CD4-positive, alpha-beta memory T cell (primary cell): Measurements from ENCODE around the gene ELMO2. TPM values are rescaled to one million over a fixed set of nuclear protein-coding genes. Genes with fewer than 3 reads are reported as not detected.

ENCODE experiments used
- CTCF ChIA-PET: fragments of 350-600 bp; sonication (Branson Sonifier 250); formaldehyde crosslinking; loops from one replicate; lab custom pipeline; 2021; ENCODE audit warnings: inconsistent platforms; ENCODE audit not compliant: partially characterized antibody; lab: Charles Lee
- POLR2A ChIA-PET: fragments of 350-600 bp; sonication (Branson Sonifier 250); formaldehyde crosslinking; loops from one replicate; lab custom pipeline; 2021; ENCODE audit not compliant: partially characterized antibody; lab: Charles Lee
- DNase-seq, 5 donors: peaks; one replicate each; pipeline versions ENCODE4 v3.0.0 to v3.0.0-alpha.2; 2020 to 2022; ENCODE audit warnings: mixed read lengths in 1 of 5
- H3K27ac ChIP-seq: one replicate; pipeline ENCODE4 v1.7.0; 2013; ENCODE audit warnings: low read depth, low read length
- H3K27me3 ChIP-seq: 2 replicates; pipeline ENCODE4 v1.7.0; 2013; ENCODE audit warnings: mild to moderate bottlenecking, low read length, moderate library complexity; ENCODE audit not compliant: insufficient read depth
- H3K36me3 ChIP-seq: 2 replicates; pipeline ENCODE4 v1.7.0; 2013; ENCODE audit warnings: mild to moderate bottlenecking, low read length, moderate library complexity; ENCODE audit not compliant: insufficient read depth
- H3K4me1 ChIP-seq: 2 replicates; pipeline ENCODE4 v1.7.0; 2013; ENCODE audit warnings: mild to moderate bottlenecking, low read length, moderate library complexity; ENCODE audit not compliant: insufficient read depth
- H3K4me3 ChIP-seq, 2 donors: one replicate each; pipeline ENCODE4 v1.7.0; 2013; ENCODE audit warnings: low read length in 2 of 2, mild to moderate bottlenecking in 1 of 2
- H3K9me3 ChIP-seq, 2 donors: one replicate each; pipeline ENCODE4 v1.7.0; 2013; ENCODE audit warnings: low read length in 2 of 2, control low read depth in 1 of 2; ENCODE audit not compliant: control insufficient read depth in 1 of 2
- H3K27ac Mint-ChIP-seq, 7 donors: one replicate each; pipeline ENCODE4 v1.8.0; 2020 to 2021; ENCODE audit warnings: mixed read lengths in 7 of 7, mild to moderate bottlenecking in 6 of 7, inconsistent platforms in 3 of 7, moderate library complexity in 3 of 7
- H3K27me3 Mint-ChIP-seq, 2 donors: one replicate each; pipeline ENCODE4 v1.8.0; 2020 to 2021; ENCODE audit warnings: mixed read lengths in 2 of 2
- H3K36me3 Mint-ChIP-seq, 2 donors: one replicate each; pipeline ENCODE4 v1.8.0; 2020 to 2021; ENCODE audit warnings: mixed read lengths in 2 of 2, inconsistent platforms in 1 of 2, mild to moderate bottlenecking in 1 of 2
- H3K4me1 Mint-ChIP-seq, 4 donors: one replicate each; pipeline ENCODE4 v1.8.0; 2020 to 2021; ENCODE audit warnings: mixed read lengths in 4 of 4, mild to moderate bottlenecking in 1 of 4
- H3K4me3 Mint-ChIP-seq, 8 donors: one replicate each; pipeline ENCODE4 v1.8.0; 2020 to 2021; ENCODE audit warnings: mixed read lengths in 8 of 8, mild to moderate bottlenecking in 7 of 8, moderate library complexity in 6 of 8, inconsistent platforms in 3 of 8
- H3K9me3 Mint-ChIP-seq, 8 donors: one replicate each; pipeline ENCODE4 v1.8.0; 2020 to 2021; ENCODE audit warnings: mixed read lengths in 8 of 8, mild to moderate bottlenecking in 5 of 8, inconsistent platforms in 3 of 8, moderate library complexity in 1 of 8
- intact Hi-C: fragments of 100-400 bp; cut with micrococcal nuclease; formaldehyde crosslinking; loops from one replicate; pipeline ENCODE4 v1.15.1; 2023
- polyA plus RNA-seq, 2 donors: library from polyadenylated mRNA; unstranded; fragments of 300-500 nt; fragmentation: Illumina TruSeq; gene quantifications; one replicate each; pipeline ENCODE4 v1.2.3, GENCODE V29; 2021
- total RNA-seq, 2 experiments: library from RNA; stranded (reverse); gene quantifications; one replicate each; pipeline ENCODE4 v1.2.3, GENCODE V29; 2021

ELMO2 gene
- total and polyA plus RNA-seq, 4 experiments from 2014 or later = 52.5 to 98.9 (median 67.9) TPM

DNA sequence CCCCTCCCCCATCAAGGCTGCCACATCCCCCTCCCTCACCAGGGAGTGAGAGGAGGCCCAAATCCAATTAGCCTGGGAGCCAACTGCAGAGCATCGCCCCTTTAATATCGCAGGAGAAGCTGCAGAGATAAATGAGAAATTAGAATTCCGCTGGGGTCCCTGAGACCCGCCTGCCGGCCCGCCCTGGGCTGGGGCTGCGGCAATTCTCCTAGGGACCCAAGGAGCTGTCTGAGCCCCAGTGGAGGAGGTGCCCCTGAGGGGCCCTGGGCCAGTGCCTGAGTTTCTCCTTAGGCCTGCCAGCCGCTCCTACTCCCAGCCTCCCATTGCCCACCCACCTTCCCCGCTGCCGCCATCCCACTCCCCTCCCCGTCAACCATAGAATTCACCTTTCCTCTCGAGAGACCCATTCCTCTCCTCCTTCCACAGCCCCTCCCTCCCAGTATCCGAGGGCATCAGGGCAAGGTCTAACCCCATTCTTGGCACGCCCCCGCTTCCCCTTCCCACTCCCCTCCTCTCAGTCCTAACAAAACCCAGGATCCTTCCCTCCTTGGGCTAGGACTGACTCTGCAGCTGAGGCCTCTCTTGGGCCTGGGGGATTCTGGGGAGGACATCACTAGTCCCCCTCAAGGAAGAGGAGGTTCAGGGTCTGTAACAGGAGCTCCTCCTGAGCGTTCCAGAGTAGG, 78.1 kb downstream of the ELMO2 start:
- no peaks in the 10 kb centered on the region for H3K36me3 ChIP-seq
- no peak overlapping the region for H3K27ac ChIP-seq
- intact Hi-C loops = no loop called here
- no peaks in the 10 kb centered on the region for H3K9me3 Mint-ChIP-seq
- no peaks in the 10 kb centered on the region for H3K36me3 Mint-ChIP-seq
- peaks cover under 1% of the 10 kb centered on the region for H3K27me3 ChIP-seq
- H3K4me1 Mint-ChIP-seq = no peaks in the 10 kb centered on the region
- H3K4me1 ChIP-seq = no peaks in the 10 kb centered on the region
- DNase-seq = no peak
- no peak overlapping the region for H3K4me3 Mint-ChIP-seq
- ChIA-PET CTCF (no interaction called here), POLR2A (no interaction called here)
- no peaks in the 10 kb centered on the region for H3K9me3 ChIP-seq
- H3K4me3 ChIP-seq = no peak overlapping the region
- peaks cover 12 to 26% of the 10 kb centered on the region in 2 donors for H3K27me3 Mint-ChIP-seq
- H3K27ac Mint-ChIP-seq = no peak overlapping the region

DNA sequence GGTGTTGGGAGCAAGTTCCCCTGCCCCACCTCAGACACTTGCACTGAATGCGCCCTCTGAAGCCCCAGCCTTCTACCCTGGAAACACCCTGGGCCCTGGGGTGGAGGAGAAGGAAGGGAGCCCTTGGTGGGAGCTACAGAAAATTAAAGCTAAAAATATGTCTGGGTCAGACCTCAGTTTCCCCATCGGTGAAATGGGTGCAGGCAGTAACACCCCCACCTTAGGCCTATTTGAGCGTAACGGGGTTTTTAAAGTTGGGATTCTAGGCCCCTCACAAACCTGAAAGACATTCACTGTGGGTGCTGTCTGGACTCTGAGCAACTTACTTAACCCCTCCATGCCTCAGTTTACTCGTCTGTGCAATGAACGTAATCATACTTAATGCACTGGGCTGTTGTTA, 78.9 kb downstream of the ELMO2 start:
- intact Hi-C loops = no loop called here
- H3K36me3 ChIP-seq = no peaks in the 10 kb centered on the region
- no peak overlapping the region for H3K27ac ChIP-seq
- Mint-ChIP-seq H3K27me3 (peaks cover 12 to 31% of the 10 kb centered on the region in 2 donors), H3K4me3 (no peak overlapping the region), H3K36me3 (no peaks in the 10 kb centered on the region), H3K27ac (no peak overlapping the region), H3K4me1 (no peaks in the 10 kb centered on the region), H3K9me3 (no peaks in the 10 kb centered on the region)
- no peak overlapping the region for H3K4me3 ChIP-seq
- ChIA-PET CTCF (no interaction called here), POLR2A (no interaction called here)
- H3K27me3 ChIP-seq = no peaks in the 10 kb centered on the region
- no peak for DNase-seq
- no peaks in the 10 kb centered on the region for H3K9me3 ChIP-seq
- no peaks in the 10 kb centered on the region for H3K4me1 ChIP-seq

DNA sequence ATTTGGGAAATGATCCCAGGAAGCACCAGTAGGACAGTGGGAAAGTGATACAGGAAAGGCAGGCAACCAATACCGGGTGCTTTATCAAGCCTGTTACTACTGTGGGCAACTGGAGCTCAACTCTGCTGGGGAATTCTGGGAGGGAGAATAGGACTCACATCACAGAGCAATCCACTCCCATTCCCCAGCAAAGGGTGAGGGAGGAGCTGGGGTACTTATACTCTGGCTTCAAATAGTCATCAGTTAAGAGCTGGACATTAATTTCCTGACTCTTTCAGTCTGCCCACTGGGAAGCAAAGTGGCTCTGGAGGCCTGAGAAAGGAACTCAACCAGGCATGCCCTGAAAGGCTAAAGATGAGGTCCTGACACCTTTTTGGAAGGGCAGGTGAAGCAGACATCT, 80.6 kb downstream of the ELMO2 start:
- no peaks in the 10 kb centered on the region for H3K4me1 Mint-ChIP-seq
- Histone ChIP-seq H3K9me3 (no peaks in the 10 kb centered on the region), H3K27ac (no peak overlapping the region), H3K4me1 (no peaks in the 10 kb centered on the region), H3K36me3 (no peaks in the 10 kb centered on the region), H3K27me3 (no peaks in the 10 kb centered on the region), H3K4me3 (no peak overlapping the region)
- DNase-seq = no peak
- no peaks in the 10 kb centered on the region for H3K9me3 Mint-ChIP-seq
- H3K36me3 Mint-ChIP-seq = no peaks in the 10 kb centered on the region
- ChIA-PET CTCF (interaction anchor here (0.9 kb wide), 1 partner anchor 193 kb away, joined by 3 read pairs; no protein-coding TSS in a partner anchor), POLR2A (interaction anchor here (1.9 kb wide), 1 partner anchor 33 kb away, joined by 7 read pairs; no protein-coding TSS in a partner anchor)
- H3K27me3 Mint-ChIP-seq = peaks cover 13 to 33% of the 10 kb centered on the region in 2 donors
- intact Hi-C loops = no loop called here
- H3K27ac Mint-ChIP-seq = no peak overlapping the region
- no peak overlapping the region for H3K4me3 Mint-ChIP-seq

- Histone ChIP-seq H3K9me3 (no peaks in the 10 kb centered on the region), H3K27me3 (no peaks in the 10 kb centered on the region), H3K36me3 (no peaks in the 10 kb centered on the region), H3K4me3 (no peak overlapping the region), H3K4me1 (no peaks in the 10 kb centered on the region), H3K27ac (no peak overlapping the region)
- CTCF ChIA-PET = interaction anchor here (1.1 kb wide), 1 partner anchor 194 kb away, joined by 3 read pairs; no protein-coding TSS in a partner anchor
- no peaks in the 10 kb centered on the region for H3K4me1 Mint-ChIP-seq
- peaks cover 12 to 34% of the 10 kb centered on the region in 2 donors for H3K27me3 Mint-ChIP-seq
- H3K27ac Mint-ChIP-seq = no peak overlapping the region
- H3K36me3 Mint-ChIP-seq = no peaks in the 10 kb centered on the region
- POLR2A ChIA-PET = interaction anchor here (1.9 kb wide), 1 partner anchor 34 kb away, joined by 7 read pairs; no protein-coding TSS in a partner anchor
- DNase-seq = no peak
- H3K9me3 Mint-ChIP-seq = no peaks in the 10 kb centered on the region
- intact Hi-C loops = no loop called here
- no peak overlapping the region for H3K4me3 Mint-ChIP-seq
These were observed 81.3 kb downstream of the ELMO2 start for GRCh38 chr20:46324960-46325703.

DNA sequence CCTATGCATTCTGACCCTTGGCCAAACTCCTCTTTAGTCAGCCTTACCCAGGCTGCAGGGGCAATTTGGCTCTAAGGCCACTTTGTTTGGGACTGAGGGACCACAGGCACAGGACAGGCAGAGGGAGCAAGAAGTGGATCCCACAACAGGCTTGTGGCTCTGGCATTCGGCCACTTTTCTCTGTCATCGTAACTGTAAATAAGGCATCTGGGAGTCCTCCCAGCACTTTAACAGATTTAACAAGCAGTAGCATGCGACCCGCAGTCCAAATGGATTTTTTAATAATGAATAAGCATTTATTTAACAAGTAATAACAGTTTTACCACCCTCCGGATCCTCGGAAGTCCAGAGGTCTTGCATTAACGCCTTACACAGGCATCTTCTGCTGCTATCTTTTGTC, 82.0 kb downstream of the ELMO2 start:
- no peaks in the 10 kb centered on the region for H3K27me3 ChIP-seq
- Mint-ChIP-seq H3K27ac (no peak overlapping the region), H3K9me3 (no peaks in the 10 kb centered on the region), H3K36me3 (no peaks in the 10 kb centered on the region), H3K4me3 (no peak overlapping the region), H3K27me3 (peaks cover 9 to 33% of the 10 kb centered on the region in 2 donors), H3K4me1 (no peaks in the 10 kb centered on the region)
- H3K27ac ChIP-seq = no peak overlapping the region
- CTCF ChIA-PET = interaction anchor here (1.1 kb wide), 1 partner anchor 193 kb away, joined by 3 read pairs; no protein-coding TSS in a partner anchor
- no peak overlapping the region for H3K4me3 ChIP-seq
- POLR2A ChIA-PET = no interaction called here
- no peak for DNase-seq
- intact Hi-C loops = no loop called here
- H3K36me3 ChIP-seq = no peaks in the 10 kb centered on the region
- H3K4me1 ChIP-seq = no peaks in the 10 kb centered on the region
- H3K9me3 ChIP-seq = no peaks in the 10 kb centered on the region

- peaks cover 14 to 38% of the 10 kb centered on the region in 2 donors for H3K27me3 Mint-ChIP-seq
- ChIA-PET POLR2A (no interaction called here), CTCF (no interaction called here)
- H3K36me3 Mint-ChIP-seq = no peaks in the 10 kb centered on the region
- Histone ChIP-seq H3K27me3 (no peaks in the 10 kb centered on the region), H3K27ac (no peak overlapping the region), H3K4me3 (no peak overlapping the region), H3K4me1 (no peaks in the 10 kb centered on the region), H3K9me3 (no peaks in the 10 kb centered on the region), H3K36me3 (no peaks in the 10 kb centered on the region)
- no peak overlapping the region for H3K27ac Mint-ChIP-seq
- H3K4me3 Mint-ChIP-seq = no peak overlapping the region
- intact Hi-C loops = no loop called here
- H3K9me3 Mint-ChIP-seq = no peaks in the 10 kb centered on the region
- no peaks in the 10 kb centered on the region for H3K4me1 Mint-ChIP-seq
- DNase-seq = no peak
These were observed 82.9 kb downstream of the ELMO2 start for GRCh38 chr20:46323557-46323956.

- Mint-ChIP-seq H3K27ac (no peak overlapping the region), H3K4me1 (no peaks in the 10 kb centered on the region), H3K9me3 (no peaks in the 10 kb centered on the region), H3K27me3 (peaks cover 14 to 39% of the 10 kb centered on the region in 2 donors), H3K4me3 (no peak overlapping the region), H3K36me3 (no peaks in the 10 kb centered on the region)
- ChIA-PET POLR2A (no interaction called here), CTCF (interaction anchor here (0.6 kb wide), 1 partner anchor 449 kb away, joined by 3 read pairs; no protein-coding TSS in a partner anchor)
- Histone ChIP-seq H3K36me3 (no peaks in the 10 kb centered on the region), H3K9me3 (no peaks in the 10 kb centered on the region), H3K27ac (no peak overlapping the region), H3K4me1 (no peaks in the 10 kb centered on the region), H3K27me3 (no peaks in the 10 kb centered on the region), H3K4me3 (no peak overlapping the region)
- no peak for DNase-seq
- intact Hi-C loops = no loop called here
These were observed 83.8 kb downstream of the ELMO2 start for GRCh38 chr20:46322641-46323040.
